H1 (cell line): ENCODE data around the gene VPS9D1. TPM values are rescaled to one million over a fixed set of nuclear protein-coding genes. Genes with fewer than 3 reads are reported as not detected.
A peak's percentile ranks its signal among the peaks of the same experiment; 100 is the strongest.

Experiments
- CTCF ChIA-PET: fragments of 300-600 bp; sonication (Branson Sonifier 250); formaldehyde crosslinking; loops from one replicate; lab custom pipeline; 2021; ENCODE audit not compliant: partially characterized antibody; lab: Charles Lee
- POLR2A ChIA-PET: fragments of 300-600 bp; sonication (Branson Sonifier 250); formaldehyde crosslinking; loops from one replicate; lab custom pipeline; 2021; ENCODE audit warnings: inconsistent platforms; ENCODE audit not compliant: partially characterized antibody; lab: Charles Lee
- DNase-seq, 2 experiments: peaks; one replicate each; pipeline versions ENCODE4 v3.0.0 to v3.0.0-alpha.2; 2010 to 2022; ENCODE audit warnings: low spot score in 2 of 2, low read depth in 1 of 2, mixed read lengths in 1 of 2
- FAIRE-seq: peaks from 2 replicates; lab custom pipeline; 2011; peaks lifted over from hg19 to GRCh38; lab: Jason Lieb, UNC
- H2AFZ ChIP-seq: 2 replicates; pipeline ENCODE4 v1.8.1; 2012; ENCODE audit warnings: low read length, inconsistent platforms
- H2AK5ac ChIP-seq: 2 replicates; pipeline ENCODE4 v1.6.1; 2013; ENCODE audit warnings: low read depth, low read length
- H2BK120ac ChIP-seq: replicated peaks from 2 replicates; pipeline ENCODE3; 2013; ENCODE audit warnings: low read depth, low read length, inconsistent platforms
- H2BK12ac ChIP-seq: 2 replicates; pipeline ENCODE4 v1.6.1; 2013; ENCODE audit warnings: low read depth, low read length
- H2BK15ac ChIP-seq: 2 replicates; pipeline ENCODE4 v1.6.1; 2013; ENCODE audit warnings: low read length
- H2BK20ac ChIP-seq: 2 replicates; pipeline ENCODE4 v1.6.1; 2013; ENCODE audit warnings: low read length
- H2BK5ac ChIP-seq: 2 replicates; pipeline ENCODE4 v1.6.1; 2013; ENCODE audit warnings: low read depth, low read length
- H3K14ac ChIP-seq: 2 replicates; pipeline ENCODE4 v1.6.1; 2013; ENCODE audit warnings: inconsistent platforms; ENCODE audit not compliant: insufficient read length
- H3K18ac ChIP-seq: 2 replicates; pipeline ENCODE4 v1.6.1; 2013; ENCODE audit warnings: low read length; ENCODE audit errors: extremely low read depth
- H3K23ac ChIP-seq: 2 replicates; pipeline ENCODE4 v1.6.1; 2013; ENCODE audit warnings: inconsistent platforms; ENCODE audit not compliant: insufficient read length
- H3K23me2 ChIP-seq: 2 replicates; pipeline ENCODE4 v1.6.1; 2013; ENCODE audit warnings: low read depth, low read length
- H3K27ac ChIP-seq: 2 replicates; pipeline ENCODE4 v1.6.1; 2011; ENCODE audit warnings: low read depth, low read length, inconsistent platforms
- H3K27me3 ChIP-seq, 4 experiments: replicated peaks in 1 of 4; 1 replicate in 1 of 4; 2 replicates in 3 of 4; pipeline versions ENCODE4 v1.6.1 to v1.8.1; 2011 to 2013; ENCODE audit warnings: low read length in 3 of 4, mild to moderate bottlenecking in 3 of 4, inconsistent platforms in 2 of 4, mixed read lengths in 2 of 4, moderate library complexity in 1 of 4; ENCODE audit not compliant: control insufficient read depth in 3 of 4, insufficient read depth in 3 of 4; ENCODE audit errors: extremely low read depth in 1 of 4
- H3K36me3 ChIP-seq, 4 experiments: 2 replicates each; pipeline versions ENCODE4 v1.6.1 to v1.8.1; 2011 to 2013; ENCODE audit warnings: mild to moderate bottlenecking in 4 of 4, low read length in 3 of 4, moderate library complexity in 2 of 4, control low read depth in 1 of 4, inconsistent platforms in 1 of 4; ENCODE audit not compliant: insufficient read depth in 4 of 4, control insufficient read depth in 2 of 4
- H3K4ac ChIP-seq: replicated peaks from 2 replicates; pipeline ENCODE3; 2013; ENCODE audit warnings: low read length, low read depth, mixed read lengths, inconsistent platforms; ENCODE audit not compliant: insufficient read length
- H3K4me1 ChIP-seq, 4 experiments: replicated peaks in 1 of 4; 1 replicate in 1 of 4; 2 replicates in 3 of 4; pipeline versions ENCODE4 v1.6.1 to v1.8.1; 2011 to 2013; ENCODE audit warnings: low read length in 3 of 4, inconsistent platforms in 2 of 4, mixed read lengths in 1 of 4; ENCODE audit not compliant: insufficient read depth in 4 of 4, control insufficient read depth in 3 of 4
- H3K4me2 ChIP-seq, 2 experiments: 2 replicates each; pipeline versions ENCODE4 v1.6.1 to v1.8.1; 2011 to 2013; ENCODE audit warnings: low read depth in 2 of 2, low read length in 2 of 2, control low read depth in 1 of 2, inconsistent platforms in 1 of 2, mild to moderate bottlenecking in 1 of 2; ENCODE audit not compliant: insufficient read depth in 1 of 2
- H3K4me3 ChIP-seq, 4 experiments: fragments of 200-600, 300-600 bp in 1 of 4; sonication (generic), shearing (Covaris generic), sonication (Bioruptor Twin) in 1 of 4; 2 replicates each; pipeline versions ENCODE4 v1.5.1 to v1.8.1; 2011 to 2016; ENCODE audit warnings: low read length in 4 of 4, low read depth in 3 of 4, control low read depth in 2 of 4, inconsistent platforms in 2 of 4, mild to moderate bottlenecking in 2 of 4, mixed read lengths in 1 of 4, moderate library complexity in 1 of 4; ENCODE audit not compliant: insufficient read depth in 2 of 4; ENCODE audit errors: extremely low read depth in 1 of 4
- H3K56ac ChIP-seq: replicated peaks from 2 replicates; pipeline ENCODE3; 2013; ENCODE audit warnings: low read depth, mild to moderate bottlenecking, mixed read lengths, low read length, inconsistent platforms; ENCODE audit not compliant: insufficient read length
- H3K79me1 ChIP-seq: 2 replicates; pipeline ENCODE4 v1.6.1; 2013; ENCODE audit warnings: low read depth, low read length, control low read depth
- H3K79me2 ChIP-seq, 2 experiments: 2 replicates each; pipeline versions ENCODE4 v1.6.1 to v1.8.1; 2012 to 2013; ENCODE audit warnings: low read length in 2 of 2, mild to moderate bottlenecking in 2 of 2, inconsistent platforms in 1 of 2; ENCODE audit not compliant: insufficient read depth in 2 of 2, control insufficient read depth in 1 of 2
- H3K9ac ChIP-seq, 4 experiments: replicated peaks in 1 of 4; 1 replicate in 1 of 4; 2 replicates in 3 of 4; pipeline versions ENCODE4 v1.6.1 to v1.8.1; 2011 to 2013; ENCODE audit warnings: low read depth in 3 of 4, low read length in 3 of 4, control low read depth in 2 of 4, mild to moderate bottlenecking in 2 of 4, moderate library complexity in 2 of 4, inconsistent platforms in 1 of 4; ENCODE audit errors: extremely low read depth in 1 of 4
- H3K9me3 ChIP-seq, 2 experiments: 2 replicates each; pipeline versions ENCODE4 v1.6.1 to v1.8.1; 2012 to 2013; ENCODE audit warnings: mild to moderate bottlenecking in 2 of 2, moderate library complexity in 2 of 2, control low read depth in 1 of 2, inconsistent platforms in 1 of 2, low read depth in 1 of 2, low read length in 1 of 2, mixed read lengths in 1 of 2; ENCODE audit not compliant: insufficient read depth in 2 of 2
- H4K20me1 ChIP-seq, 2 experiments: replicated peaks in 1 of 2; 2 replicates each; pipeline versions ENCODE3 to v1.8.1; 2011 to 2013; ENCODE audit warnings: inconsistent platforms in 2 of 2, low read length in 2 of 2, mild to moderate bottlenecking in 1 of 2; ENCODE audit not compliant: insufficient read depth in 2 of 2, control insufficient read depth in 1 of 2
- H4K5ac ChIP-seq: 2 replicates; pipeline ENCODE4 v1.6.1; 2013; ENCODE audit warnings: low read length, low read depth, mixed read lengths, inconsistent platforms; ENCODE audit not compliant: insufficient read length
- H4K8ac ChIP-seq: 2 replicates; pipeline ENCODE4 v1.8.0; 2013; ENCODE audit warnings: mild to moderate bottlenecking, moderate library complexity, low read length, inconsistent platforms; ENCODE audit not compliant: insufficient read depth; ENCODE audit errors: extremely low read depth
- H4K91ac ChIP-seq: replicated peaks from 2 replicates; pipeline ENCODE3; 2013; ENCODE audit warnings: low read length, mixed read lengths, inconsistent platforms; ENCODE audit not compliant: insufficient read length
- BACH1 ChIP-seq: IDR thresholded peaks from 2 replicates; pipeline ENCODE4 v1.6.1; 2012; ENCODE audit warnings: low read length, improper control_type of control experiment
- BCL11A ChIP-seq, 2 experiments: IDR thresholded peaks; one replicate each; pipeline ENCODE4 v1.6.1; 2011; ENCODE audit warnings: low read depth in 2 of 2, low read length in 2 of 2, mild to moderate bottlenecking in 2 of 2
- CREB1 ChIP-seq: IDR thresholded peaks from 2 replicates; pipeline ENCODE4 v1.6.1; 2012; ENCODE audit warnings: inconsistent platforms
- EP300 ChIP-seq, 2 experiments: IDR thresholded peaks; 1 replicate in 1 of 2; 2 replicates in 1 of 2; pipeline ENCODE4 v1.6.1; 2011 to 2012; ENCODE audit warnings: low read depth in 2 of 2, low read length in 2 of 2, mild to moderate bottlenecking in 2 of 2, borderline replicate concordance in 1 of 2, inconsistent platforms in 1 of 2, moderate library complexity in 1 of 2
- HDAC6 ChIP-seq: IDR thresholded peaks from one replicate; pipeline ENCODE4 v1.7.1; 2012; ENCODE audit warnings: low read depth, mild to moderate bottlenecking, inconsistent platforms, low read length, moderate library complexity
- JUND ChIP-seq: IDR thresholded peaks from 2 replicates; pipeline ENCODE4 v1.6.1; 2011; ENCODE audit warnings: mild to moderate bottlenecking, improper control_type of control experiment, low read length
- MAFK ChIP-seq: IDR thresholded peaks from 2 replicates; pipeline ENCODE4 v1.6.1; 2012; ENCODE audit warnings: low read depth, mild to moderate bottlenecking, improper control_type of control experiment, low read length
- TAF1 ChIP-seq: IDR thresholded peaks from 2 replicates; pipeline ENCODE4 v1.6.1; 2011; ENCODE audit warnings: mild to moderate bottlenecking, low read depth, low read length
- TEAD4 ChIP-seq: IDR thresholded peaks from 2 replicates; pipeline ENCODE4 v1.6.1; 2012; ENCODE audit warnings: low read depth, low read length, inconsistent platforms, mixed read lengths
- WGBS, 2 experiments: shearing (Covaris generic) in 1 of 2; methylation state at CpG; one replicate each; pipeline versions ENCODE4 v1.1.6 to v1.1.7; 2013 to 2015; ENCODE audit warnings: low lambda C conversion rate in 2 of 2, mixed read lengths in 2 of 2, inconsistent platforms in 1 of 2, low coverage in 1 of 2, missing lambda C conversion rate in 1 of 2; ENCODE audit not compliant: insufficient replicate concordance in 2 of 2, insufficient coverage in 1 of 2, insufficient read length in 1 of 2; ENCODE audit errors: extremely low coverage in 1 of 2, missing lambda C conversion rate in 1 of 2; 5-methylcytosine and 5-hydroxymethylcytosine counted together
- polyA plus RNA-seq, 7 experiments: library from polyadenylated mRNA; depleted of rRNA in 3 of 7; stranded (reverse) in 5 of 7; unstranded in 2 of 7; fragments of >200 nt in 5 of 7; fragments of 200-250 nt in 2 of 7; gene quantifications; 1 replicate in 5 of 7; 2 replicates in 1 of 7; 4 replicates in 1 of 7; pipeline versions ENCODE4 v1.2.1 to v1.2.3, GENCODE V29; 2011 to 2013; ENCODE audit warnings: missing spikeins in 2 of 7, mixed read lengths in 2 of 7
- total RNA-seq: library from RNA; stranded (reverse); fragmentation: NEBNext Ultra II Directional; extraction: Animal tissue kit (Norgen Biotek cat#: 25700); gene quantifications from 2 replicates; pipeline ENCODE4 v1.2.1, GENCODE V29; 2021

The VPS9D1 gene
- total and polyA plus RNA-seq, 2 of the 8 experiments (the other 6 are each of a cell fraction or from before 2014, with no cell fraction given), result 2.9 to 5.4 TPM

DNA sequence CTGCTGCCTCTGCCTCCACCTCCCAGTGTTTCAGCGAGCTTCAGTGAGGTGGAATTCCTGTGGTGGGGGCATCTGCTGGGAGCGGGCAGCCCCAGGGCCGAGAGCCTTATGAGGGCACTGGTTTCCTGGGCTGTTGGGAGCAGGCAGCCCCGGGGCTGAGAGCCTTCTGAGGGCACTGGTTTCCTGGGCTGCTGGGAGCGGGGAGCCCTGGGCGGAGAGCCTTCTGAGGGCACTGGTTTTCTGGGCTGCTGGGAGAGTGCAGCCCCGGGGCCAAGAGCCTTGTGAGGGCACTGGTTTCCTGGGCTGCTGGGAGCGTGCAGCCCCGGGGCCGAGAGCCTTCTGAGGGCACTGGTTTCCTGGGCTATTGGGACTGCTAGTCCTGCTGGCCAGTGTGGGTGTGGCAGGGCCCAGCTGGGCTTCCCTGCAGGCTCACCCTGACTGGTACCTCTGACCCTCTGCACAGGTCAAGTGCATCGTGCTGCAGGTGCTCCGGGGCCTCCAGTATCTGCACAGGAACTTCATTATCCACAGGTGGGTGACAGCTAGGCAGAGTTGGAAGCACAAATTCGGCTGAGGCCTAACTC lies 28.6 kb downstream of the VPS9D1 start:
- DNase-seq, result no peak
- H4K91ac ChIP-seq, result no peak overlapping the region
- no peak overlapping the region for H3K14ac ChIP-seq
- ChIA-PET CTCF (interaction anchor here (1.2 to 1.4 kb wide), 2 partner anchors 24 to 92 kb away, joined by 3 to 4 read pairs; no protein-coding TSS in a partner anchor), POLR2A (interaction anchor here (0.6 to 1.4 kb wide), 3 partner anchors 11 to 29 kb away, joined by 3 read pairs; partner anchors contain the start of gene VPS9D1)
- peaks cover 3 to 33% (median 18%) of the 10 kb centered on the region in 4 experiments; a peak in 7 of 8 replicates for H3K36me3 ChIP-seq
- peaks cover 0 to 7% (median 2%) of the 10 kb centered on the region in 4 experiments; a peak in 4 of 7 replicates for H3K4me1 ChIP-seq
- no peak overlapping the region for H2BK5ac ChIP-seq
- no peak overlapping the region for H3K4me3 ChIP-seq
- H3K18ac ChIP-seq, result no peak overlapping the region
- no peak overlapping the region for H2AK5ac ChIP-seq
- H3K4me2 ChIP-seq, result no peak overlapping the region
- no peak overlapping the region for H3K9ac ChIP-seq
- H3K27me3 ChIP-seq, result no peaks in the 10 kb centered on the region
- H3K4ac ChIP-seq, result no peak overlapping the region
- H2AFZ ChIP-seq, result no peak overlapping the region
- no peak overlapping the region for H2BK15ac ChIP-seq
- H3K56ac ChIP-seq, result no peak overlapping the region
- no peak overlapping the region for H2BK20ac ChIP-seq
- H4K8ac ChIP-seq, result no peak overlapping the region
- H3K79me1 ChIP-seq, result peaks cover 11% of the 10 kb centered on the region
- H3K23ac ChIP-seq, result no peak overlapping the region
- 91% methylated on average over 13 of the region's 13 CpGs; no CpG with 5 or more reads in 1 of the 2 experiments for WGBS, 2 experiments
- H3K9me3 ChIP-seq, result no peaks in the 10 kb centered on the region
- FAIRE-seq, result no peak
- no peak overlapping the region for H4K5ac ChIP-seq
- H2BK12ac ChIP-seq, result no peak overlapping the region
- H3K79me2 ChIP-seq, result peaks cover 0 to 11% of the 10 kb centered on the region in 2 experiments; a peak in 1 of 4 replicates
- no peak overlapping the region for H2BK120ac ChIP-seq
- H3K27ac ChIP-seq, result no peak overlapping the region
- H4K20me1 ChIP-seq, result peaks cover 0 to 24% of the 10 kb centered on the region in 2 experiments
- TF ChIP-seq BACH1 (no peak), JUND (no peak), TAF1 (no peak), CREB1 (no peak), MAFK (no peak), HDAC6 (no peak), BCL11A (IDR thresholded peaks at IDR 0.05; ENCODE audit: low read depth in 2 of 2, low read length in 2 of 2) (no peak), TEAD4 (0 out of 2 replicates have a peak, but pooled peaks have one; percentile 20), EP300 (IDR thresholded peaks at IDR 0.05; ENCODE audit: borderline replicate concordance in 1 of 2, low read depth in 2 of 2, low read length in 2 of 2) (no peak)
- H3K23me2 ChIP-seq, result peaks cover 4% of the 10 kb centered on the region; the same call in 1 of the 2 replicates
